Coronary artery (tissue), 2 donors: ENCODE results near the gene MFSD12.

Experiments used
- DNase-seq: peaks from one replicate; pipeline ENCODE4 v3.0.0-alpha.2; 2017; ENCODE audit warnings: low spot score
- H3K27ac ChIP-seq, 2 donors: fragments of 200-600 bp; sonication (generic); one replicate each; pipeline ENCODE4 v1.5.1; 2016 to 2019
- H3K4me3 ChIP-seq: fragments of 200-600 bp; sonication (generic); 2 replicates; pipeline ENCODE4 v1.5.1; 2016; ENCODE audit warnings: mild to moderate bottlenecking, moderate library complexity
- TF ChIP-seq, protein P1 (sequence below): fragments of 200-600 bp; sonication (generic); IDR thresholded peaks from one replicate; pipeline ENCODE4 v1.5.1; 2019; ENCODE audit warnings: antibody characterized with exemption

MFSD12 gene

DNA sequence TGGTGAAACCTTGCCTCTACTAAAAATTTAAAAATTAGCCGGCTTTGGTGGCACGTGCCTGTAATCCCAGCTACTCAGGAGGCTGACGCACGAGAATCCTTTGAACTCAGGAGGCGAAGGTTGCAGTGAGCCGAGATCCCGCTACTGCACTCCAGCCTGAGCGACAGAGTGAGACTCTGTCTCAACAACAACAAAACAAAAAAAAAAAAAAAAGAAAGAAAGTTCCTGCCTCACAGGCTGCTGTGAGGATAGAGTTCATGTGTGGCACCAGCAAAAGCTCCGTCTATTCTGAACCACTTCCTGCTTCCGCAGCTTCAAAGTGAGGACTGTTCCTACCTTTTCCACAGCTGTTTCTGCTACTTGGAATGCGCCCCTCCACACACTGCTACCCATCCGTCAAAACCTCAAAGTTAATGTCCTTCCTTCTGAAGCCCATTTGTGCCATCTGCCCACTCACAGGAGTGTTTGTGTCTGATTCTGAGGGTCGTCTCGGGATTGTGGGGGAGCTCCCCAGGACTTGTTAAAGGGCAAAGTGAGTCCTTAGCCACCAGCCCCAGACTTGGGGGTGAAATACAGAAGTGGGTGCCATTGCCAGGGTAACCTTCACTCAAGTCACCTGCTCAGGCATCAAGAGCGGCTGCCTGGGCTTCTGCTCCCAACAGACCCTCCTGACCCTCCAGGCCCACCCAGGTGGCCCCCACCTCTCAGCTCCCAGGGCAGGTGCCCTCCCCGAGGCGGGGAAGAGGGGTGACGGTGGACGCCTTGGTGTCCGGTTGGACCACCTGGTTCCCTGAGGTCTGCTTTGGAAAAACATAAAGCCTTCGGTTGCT lies 2.9 kb downstream of the MFSD12 start:
- TF ChIP-seq, protein P1, sequence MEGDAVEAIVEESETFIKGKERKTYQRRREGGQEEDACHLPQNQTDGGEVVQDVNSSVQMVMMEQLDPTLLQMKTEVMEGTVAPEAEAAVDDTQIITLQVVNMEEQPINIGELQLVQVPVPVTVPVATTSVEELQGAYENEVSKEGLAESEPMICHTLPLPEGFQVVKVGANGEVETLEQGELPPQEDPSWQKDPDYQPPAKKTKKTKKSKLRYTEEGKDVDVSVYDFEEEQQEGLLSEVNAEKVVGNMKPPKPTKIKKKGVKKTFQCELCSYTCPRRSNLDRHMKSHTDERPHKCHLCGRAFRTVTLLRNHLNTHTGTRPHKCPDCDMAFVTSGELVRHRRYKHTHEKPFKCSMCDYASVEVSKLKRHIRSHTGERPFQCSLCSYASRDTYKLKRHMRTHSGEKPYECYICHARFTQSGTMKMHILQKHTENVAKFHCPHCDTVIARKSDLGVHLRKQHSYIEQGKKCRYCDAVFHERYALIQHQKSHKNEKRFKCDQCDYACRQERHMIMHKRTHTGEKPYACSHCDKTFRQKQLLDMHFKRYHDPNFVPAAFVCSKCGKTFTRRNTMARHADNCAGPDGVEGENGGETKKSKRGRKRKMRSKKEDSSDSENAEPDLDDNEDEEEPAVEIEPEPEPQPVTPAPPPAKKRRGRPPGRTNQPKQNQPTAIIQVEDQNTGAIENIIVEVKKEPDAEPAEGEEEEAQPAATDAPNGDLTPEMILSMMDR: no peak
- DNase-seq: no peak
- Histone ChIP-seq H3K27ac (peak overlapping the region in 1 of 2 donors; percentile 21), H3K4me3 (no peak overlapping the region)

DNA sequence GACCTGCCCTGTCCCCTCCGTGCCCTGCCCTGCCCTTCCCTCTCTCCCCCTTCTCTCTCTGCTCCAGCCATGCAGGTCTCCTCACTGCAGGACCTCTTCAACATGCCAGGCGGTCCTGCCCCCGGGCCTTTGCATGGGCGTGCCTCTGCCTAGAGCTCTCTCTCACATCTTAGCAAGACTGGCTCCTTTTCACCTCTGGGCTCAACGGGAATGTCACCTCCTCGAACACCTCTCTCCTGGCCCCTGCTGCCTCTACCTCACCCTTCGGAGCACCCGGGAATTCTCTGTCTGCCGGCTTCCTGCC lies 5.6 kb downstream of the MFSD12 start:
- TF ChIP-seq, protein P1: no peak
- DNase-seq: no peak
- Histone ChIP-seq H3K27ac (no peak overlapping the region), H3K4me3 (no peak overlapping the region)

DNA sequence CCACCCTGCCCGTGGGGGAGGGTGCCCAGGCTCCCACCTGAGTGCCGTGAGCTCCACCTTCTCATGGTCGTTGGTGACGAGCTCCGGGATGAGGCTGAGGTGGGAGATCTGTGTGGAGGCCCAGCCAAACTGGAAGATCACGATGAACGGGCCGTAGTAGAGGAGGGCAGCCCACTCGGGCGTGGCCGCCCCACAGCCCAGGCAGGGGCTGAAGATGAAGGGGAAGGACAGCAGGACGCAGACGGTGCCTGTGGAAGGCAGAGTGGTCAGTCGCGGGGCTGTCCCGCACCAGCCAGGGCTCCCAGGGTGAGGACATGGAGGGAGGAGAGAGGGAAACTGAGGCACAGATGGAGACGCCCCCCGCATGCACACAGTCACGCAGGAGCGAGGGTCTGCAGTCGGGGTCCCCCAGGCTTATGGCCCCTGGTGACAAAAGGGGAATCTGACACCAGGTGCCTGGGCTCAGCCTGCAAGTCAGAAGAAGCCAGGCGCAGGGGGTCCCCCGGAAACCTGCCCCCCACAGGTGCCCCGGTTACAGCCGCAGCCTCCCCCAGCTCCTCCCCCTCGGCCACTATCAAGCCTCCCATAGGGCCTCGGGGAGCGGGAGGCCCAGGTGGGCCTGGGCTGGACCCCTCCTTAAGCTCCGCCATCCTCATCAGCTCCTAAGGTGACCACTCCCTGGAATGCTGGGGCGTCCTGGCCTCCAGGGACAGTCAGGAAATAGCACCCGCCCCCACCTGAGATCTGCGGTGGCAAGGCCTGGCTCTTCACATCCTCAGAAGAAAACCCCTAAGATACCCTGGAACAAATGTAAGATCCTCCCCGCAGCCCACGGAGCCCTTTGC lies 6.2 kb downstream of the MFSD12 start:
- Histone ChIP-seq H3K27ac (no peak overlapping the region), H3K4me3 (no peak overlapping the region)
- TF ChIP-seq, protein P1: no peak
- DNase-seq: no peak

DNA sequence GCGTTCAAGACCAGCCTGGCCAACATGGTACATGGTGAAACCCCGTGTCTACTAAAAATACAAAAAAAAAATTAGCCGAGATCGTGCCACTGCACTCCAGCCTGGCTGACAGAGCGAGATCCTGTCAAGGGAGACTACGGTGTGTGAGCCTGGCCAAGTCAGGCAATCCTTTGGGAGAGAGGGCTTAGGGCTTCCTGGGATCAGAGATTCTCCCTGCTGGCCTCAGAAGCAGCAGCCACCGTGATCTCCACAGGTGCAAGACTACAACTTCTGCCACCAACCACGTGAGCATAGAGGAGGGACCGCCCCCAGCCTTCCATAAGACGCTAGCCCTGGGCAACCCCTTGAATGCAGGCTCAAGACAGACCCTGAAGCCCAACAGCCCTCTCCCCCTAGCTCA lies 7.6 kb downstream of the MFSD12 start:
- no peak overlapping the region for H3K4me3 ChIP-seq
- TF ChIP-seq, protein P1: no peak
- DNase-seq: no peak
- H3K27ac ChIP-seq: no peak overlapping the region

DNA sequence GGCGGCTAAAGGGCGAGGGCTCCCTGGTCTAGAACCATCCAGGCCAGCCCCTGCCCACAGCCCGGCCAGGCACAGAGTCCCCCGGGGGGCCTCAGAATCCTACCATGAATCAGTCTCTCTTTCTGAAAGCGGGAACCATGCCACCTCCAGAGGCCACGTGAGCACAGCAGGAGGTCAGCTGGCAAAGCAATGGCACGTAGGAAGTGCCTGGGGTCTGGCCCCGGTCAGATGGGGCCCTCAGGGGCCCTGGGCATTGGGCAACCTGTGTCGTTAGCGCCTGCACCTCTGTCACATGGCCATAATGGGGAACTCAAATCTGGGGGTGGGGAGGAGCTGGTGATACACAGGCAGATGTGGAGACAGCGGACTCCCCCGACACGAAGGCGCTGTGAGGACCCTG lies 8.8 kb downstream of the MFSD12 start:
- Histone ChIP-seq H3K27ac (no peak overlapping the region), H3K4me3 (no peak overlapping the region)
- DNase-seq: no peak
- TF ChIP-seq, protein P1: no peak

DNA sequence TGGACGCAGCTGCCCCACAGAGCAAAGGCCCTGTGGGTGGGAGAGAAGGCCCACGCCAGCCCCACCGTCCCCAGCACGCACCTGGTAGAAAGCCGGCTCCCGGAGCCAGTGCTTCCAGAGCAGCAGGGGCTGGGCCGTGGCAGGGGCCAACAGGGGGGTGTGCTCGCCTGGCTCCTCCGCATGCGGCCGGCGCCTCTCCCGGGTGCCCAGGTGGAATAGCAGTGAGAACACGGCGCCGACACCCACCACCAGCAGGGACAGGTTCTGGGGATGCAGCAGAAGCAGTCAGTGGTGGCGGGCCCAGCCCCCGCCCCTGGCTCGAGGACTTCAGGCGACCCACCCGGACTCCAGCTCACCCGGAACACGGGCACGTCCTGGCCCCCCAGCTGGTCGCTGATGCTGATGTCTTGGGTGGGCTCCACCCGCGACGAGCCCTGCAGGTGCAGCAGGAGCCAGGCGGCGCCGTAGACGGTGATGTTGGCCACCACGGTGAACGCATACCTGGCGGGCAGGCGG lies 9.6 kb downstream of the MFSD12 start:
- DNase-seq: no peak

More for the DNA sequence above, 9.6 kb downstream of the MFSD12 start:
- Histone ChIP-seq H3K4me3 (no peak overlapping the region), H3K27ac (no peak overlapping the region)
- TF ChIP-seq, protein P1: no peak
